B cell (primary cell): ENCODE results near the gene NPFFR1.

ENCODE experiments used
- EZH2 ChIP-seq: IDR thresholded peaks from 2 replicates; pipeline ENCODE4 v1.6.1; 2012; ENCODE audit warnings: borderline replicate concordance, low read depth, mild to moderate bottlenecking, moderate library complexity, low read length; ENCODE audit not compliant: insufficient read depth, poor library complexity, severe bottlenecking
- TF ChIP-seq, protein P1 (sequence below): fragments of 200-600 bp; IDR thresholded peaks from one replicate; pipeline ENCODE4 v1.8.0; 2022; ENCODE audit warnings: antibody characterized with exemption, mild to moderate bottlenecking

DNA sequence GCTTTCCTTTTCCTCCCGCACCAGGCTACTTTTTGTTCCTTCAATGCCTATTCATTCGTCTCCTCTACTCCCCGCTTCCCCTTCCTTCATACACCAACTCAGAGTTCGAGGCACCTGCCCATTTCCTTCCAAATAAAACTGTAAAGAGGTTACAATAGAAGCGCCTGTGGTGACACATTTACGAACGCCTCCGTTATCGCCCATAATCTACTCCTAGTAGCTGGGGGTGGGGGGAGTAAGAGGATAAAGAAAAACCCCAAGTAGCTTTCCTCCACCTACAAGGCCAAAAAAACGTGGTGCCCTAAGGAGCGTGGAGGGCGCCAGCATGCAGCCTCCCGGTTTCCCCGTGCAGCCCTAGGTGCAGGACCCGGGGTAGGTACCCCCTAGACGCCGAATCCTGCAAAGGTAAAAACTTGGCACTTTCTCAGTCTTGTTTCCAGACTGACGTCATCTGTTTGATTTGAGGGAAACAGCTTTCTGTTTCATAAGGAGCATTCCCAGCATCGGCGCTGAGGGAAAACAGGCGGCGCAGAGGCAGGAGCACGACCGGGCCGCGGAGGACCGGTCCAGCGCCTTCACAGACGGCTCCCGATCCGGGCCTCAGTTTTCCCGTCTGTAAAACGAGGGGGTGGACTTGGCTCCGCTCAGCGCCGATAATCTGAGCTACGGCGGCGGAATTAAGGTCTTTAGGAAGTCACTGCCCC is 51.5 kb downstream of the NPFFR1 start:
- no peak for TF ChIP-seq EZH2
- TF ChIP-seq, protein P1, sequence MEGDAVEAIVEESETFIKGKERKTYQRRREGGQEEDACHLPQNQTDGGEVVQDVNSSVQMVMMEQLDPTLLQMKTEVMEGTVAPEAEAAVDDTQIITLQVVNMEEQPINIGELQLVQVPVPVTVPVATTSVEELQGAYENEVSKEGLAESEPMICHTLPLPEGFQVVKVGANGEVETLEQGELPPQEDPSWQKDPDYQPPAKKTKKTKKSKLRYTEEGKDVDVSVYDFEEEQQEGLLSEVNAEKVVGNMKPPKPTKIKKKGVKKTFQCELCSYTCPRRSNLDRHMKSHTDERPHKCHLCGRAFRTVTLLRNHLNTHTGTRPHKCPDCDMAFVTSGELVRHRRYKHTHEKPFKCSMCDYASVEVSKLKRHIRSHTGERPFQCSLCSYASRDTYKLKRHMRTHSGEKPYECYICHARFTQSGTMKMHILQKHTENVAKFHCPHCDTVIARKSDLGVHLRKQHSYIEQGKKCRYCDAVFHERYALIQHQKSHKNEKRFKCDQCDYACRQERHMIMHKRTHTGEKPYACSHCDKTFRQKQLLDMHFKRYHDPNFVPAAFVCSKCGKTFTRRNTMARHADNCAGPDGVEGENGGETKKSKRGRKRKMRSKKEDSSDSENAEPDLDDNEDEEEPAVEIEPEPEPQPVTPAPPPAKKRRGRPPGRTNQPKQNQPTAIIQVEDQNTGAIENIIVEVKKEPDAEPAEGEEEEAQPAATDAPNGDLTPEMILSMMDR = no peak
